ENCODE measurements around the gene SPEN. TPM values are rescaled to one million over a fixed set of nuclear protein-coding genes. Genes with fewer than 3 reads are reported as not detected.

Gene SPEN
- total and polyA plus RNA-seq, 9 of the 15 experiments (the other 6 are each of a cell fraction or from before 2014, with no cell fraction given), result 5.7 to 87.5 (median 27.2) TPM

- TF ChIP-seq TBL1XR1 (IDR thresholded peaks at IDR 0.05; ENCODE audit: low read length in 2 of 2) (0 out of 4 replicates have a peak, but pooled peaks of 1 of the 2 experiments have one; percentile 35), CBFA2T2 (conservative IDR thresholded peaks at IDR 0.05) (peak; percentile 15; the same call in 1 of the 2 replicates), GATA2 (CRISPR knock-in tag; IDR thresholded peaks at IDR 0.05) (peak; percentile 53; the same call in 1 of the 2 replicates), MYBL2 (IDR thresholded peaks at IDR 0.05; ENCODE audit: low read depth) (no peak), MYBL2 (CRISPR knock-in tag; IDR thresholded peaks at IDR 0.05; ENCODE audit: borderline replicate concordance) (no peak), HMGN3 (IDR thresholded peaks at IDR 0.05; ENCODE audit: borderline replicate concordance, extremely low read depth, insufficient read length, low read depth, low read length) (peak; percentile 16), ZNF12 (CRISPR knock-in tag; IDR thresholded peaks at IDR 0.05) (no peak), ZNF175 (CRISPR knock-in tag; IDR thresholded peaks at IDR 0.05; ENCODE audit: low read depth) (0 out of 2 replicates have a peak, but pooled peaks have one; percentile 63), HMG20B (CRISPR knock-in tag; IDR thresholded peaks at IDR 0.05) (no peak), ATF1 (CRISPR knock-in tag; IDR thresholded peaks at IDR 0.05) (no peak), ATF1 (tag; IDR thresholded peaks at IDR 0.05) (peak; percentile 7; the same call in 1 of the 2 replicates), ZBTB11 (CRISPR knock-in tag; IDR thresholded peaks at IDR 0.05) (peak in 2 of 3 experiments; percentile 76 to 98; a peak in 4 of 6 replicates), ZNF639 (CRISPR knock-in tag; conservative IDR thresholded peaks at IDR 0.05 in 1 of 2, IDR thresholded peaks at IDR 0.05 in 1 of 2) (peak in 1 of 2 experiments; percentile 62; a peak in 2 of 4 replicates), HDAC1 (IDR thresholded peaks at IDR 0.05) (no peak), SMARCA5 (IDR thresholded peaks at IDR 0.05) (peak; percentile 46; the same call in 1 of the 2 replicates), L3MBTL2 (IDR thresholded peaks at IDR 0.05) (peak; percentile 68; the same call in 1 of the 2 replicates), JUND (IDR thresholded peaks at IDR 0.05; ENCODE audit: borderline replicate concordance, low read depth, low read length) (peak; percentile 62; the same call in 1 of the 2 replicates), JUND (tag; IDR thresholded peaks at IDR 0.05; ENCODE audit: borderline replicate concordance, low read depth, low read length) (no peak; the same call in 2 of the 3 replicates), KDM1A (IDR thresholded peaks at IDR 0.05) (peak; percentile 67 to 74), CTBP1 (IDR thresholded peaks at IDR 0.05; ENCODE audit: borderline replicate concordance) (peak; percentile 95), TCF15 (CRISPR knock-in tag; IDR thresholded peaks at IDR 0.05) (0 out of 2 replicates have a peak, but pooled peaks have one; percentile 32), CGGBP1 (CRISPR knock-in tag; IDR thresholded peaks at IDR 0.05) (no peak)
Measured at GRCh38 chr1:15799928-15800835, 47.3 kb upstream of the SPEN start (continued).

Measured in K562 (cell line).